ENCODE results near the gene ACADVL.
A peak's percentile ranks its signal among the peaks of the same experiment; 100 is the strongest.

The ACADVL gene

GRCh38 chr17:7233701-7234082 is 14.0 kb downstream of the ACADVL start:
- peak overlapping the region; percentile 93 for H3K4me3 Mint-ChIP-seq
- H3K36me3 Mint-ChIP-seq (ENCODE audit: low read depth) = peaks cover 36% of the 10 kb centered on the region
- H3K4me1 Mint-ChIP-seq (ENCODE audit: low read depth) = peaks cover 47% of the 10 kb centered on the region
- no peaks in the 10 kb centered on the region for H3K27me3 Mint-ChIP-seq (ENCODE audit: low read depth)
- peak overlapping the region; percentile 92 for H3K27ac Mint-ChIP-seq
- H3K9me3 Mint-ChIP-seq = no peaks in the 10 kb centered on the region

DNA sequence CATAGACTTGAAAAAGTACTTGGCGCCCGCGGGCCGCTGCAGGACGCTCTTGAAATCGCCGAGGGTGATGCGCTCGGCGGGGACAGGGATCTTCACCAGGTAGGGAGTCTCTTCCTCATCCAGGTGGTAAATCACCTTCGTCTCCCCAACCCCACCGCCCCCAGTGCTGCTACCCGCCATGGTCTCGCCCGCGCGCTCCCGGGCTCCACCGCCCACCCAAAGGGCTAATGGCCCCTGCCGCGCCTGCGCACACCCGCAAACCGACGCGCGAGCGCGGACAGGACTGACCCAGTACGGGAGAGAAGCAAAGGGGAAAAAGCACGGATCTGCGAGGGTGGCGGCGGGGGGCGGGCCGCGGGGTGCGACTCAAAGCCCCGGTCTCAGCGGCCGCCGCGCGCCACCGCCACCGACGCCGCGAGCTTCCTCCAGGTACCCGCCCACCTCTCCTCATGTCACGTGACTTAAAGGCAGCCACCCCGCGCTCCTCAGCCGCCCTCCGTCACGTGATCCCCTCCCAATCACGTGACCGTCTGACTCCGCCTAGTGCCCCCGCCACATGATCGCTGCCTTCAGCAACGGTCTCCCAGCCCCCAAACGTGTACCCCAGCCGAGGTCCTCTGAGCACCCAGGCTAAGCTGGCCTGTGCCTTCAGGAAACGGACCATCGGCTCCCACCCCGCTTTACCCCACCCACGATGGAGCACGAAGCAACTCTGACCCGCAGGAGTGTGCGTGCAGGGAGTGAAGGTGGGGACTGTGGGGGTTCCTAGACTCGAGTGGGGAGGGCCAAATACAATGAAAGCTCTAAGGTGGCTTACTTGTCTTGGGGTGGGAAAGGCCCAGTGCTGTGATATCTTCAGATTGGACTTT is 14.6 kb downstream of the ACADVL start, which contains the start of gene DVL2:
Gene DVL2, minus strand, starts transcription at position 435 of the 869 bp plus-strand sequence. Its CDS starts 255 bp downstream, at position 180.
- H3K9me3 Mint-ChIP-seq = no peaks in the 10 kb centered on the region
- peaks cover 32% of the 10 kb centered on the region for H3K36me3 Mint-ChIP-seq (ENCODE audit: low read depth)
- peaks cover 46% of the 10 kb centered on the region for H3K4me1 Mint-ChIP-seq (ENCODE audit: low read depth)
- peak within 1 kb of the TSS; percentile 93 for H3K4me3 Mint-ChIP-seq
- H3K27ac Mint-ChIP-seq = peak within 1 kb of the TSS; percentile 92
- no peaks in the 10 kb centered on the region for H3K27me3 Mint-ChIP-seq (ENCODE audit: low read depth)

DNA sequence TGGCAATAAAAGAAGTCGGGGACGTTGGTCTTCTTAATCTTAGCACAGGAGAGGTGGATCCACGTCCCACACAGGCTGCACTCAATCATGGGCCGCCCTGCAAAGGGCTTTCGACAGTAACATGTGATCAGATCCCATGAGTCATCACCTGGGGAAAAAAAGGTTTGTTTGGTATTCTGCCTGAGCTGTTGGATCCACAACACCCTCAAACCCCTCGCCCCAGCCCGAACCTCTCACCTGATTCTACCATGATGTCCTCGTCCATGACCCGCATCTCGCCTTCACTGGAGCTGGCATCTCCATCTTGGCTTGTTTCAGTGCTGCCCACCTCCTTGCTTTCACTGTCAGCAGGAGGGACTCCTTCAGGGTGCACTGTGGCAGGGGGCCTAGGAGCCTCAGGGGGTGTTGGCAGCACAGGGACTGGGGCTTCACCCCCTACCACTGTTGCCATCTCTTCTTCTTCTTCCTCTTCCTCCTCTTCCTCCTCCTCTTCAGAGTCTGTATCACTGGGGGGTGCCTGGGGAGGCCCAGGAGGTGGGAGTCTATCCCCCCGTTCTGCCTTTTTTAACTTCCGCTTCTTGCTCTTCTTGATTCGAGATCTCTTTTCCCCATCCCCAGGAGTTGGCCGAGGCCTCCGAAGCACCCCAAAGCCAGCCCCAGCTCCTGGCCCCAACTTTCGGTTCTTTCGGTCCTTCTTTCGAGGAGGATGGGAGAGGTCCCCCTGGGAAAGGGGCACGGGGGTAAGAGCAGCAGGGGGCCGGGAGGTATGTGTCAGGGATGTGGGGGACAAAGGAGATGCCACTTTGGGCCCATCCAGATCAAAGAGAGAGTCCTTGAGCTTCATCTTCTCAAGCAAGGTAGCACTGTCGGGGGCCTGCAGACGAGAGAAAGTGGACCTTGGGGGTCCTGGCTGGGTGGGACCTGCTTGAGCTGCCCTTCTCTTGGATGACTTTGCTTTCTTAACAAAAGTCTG is 16.2 kb downstream of the ACADVL start:
- Mint-ChIP-seq H3K27ac (peak overlapping the region; percentile 67), H3K36me3 (ENCODE audit: low read depth) (peaks cover 36% of the 10 kb centered on the region), H3K27me3 (ENCODE audit: low read depth) (no peaks in the 10 kb centered on the region), H3K9me3 (no peaks in the 10 kb centered on the region), H3K4me1 (ENCODE audit: low read depth) (peaks cover 60% of the 10 kb centered on the region), H3K4me3 (peak overlapping the region; percentile 61)

DNA sequence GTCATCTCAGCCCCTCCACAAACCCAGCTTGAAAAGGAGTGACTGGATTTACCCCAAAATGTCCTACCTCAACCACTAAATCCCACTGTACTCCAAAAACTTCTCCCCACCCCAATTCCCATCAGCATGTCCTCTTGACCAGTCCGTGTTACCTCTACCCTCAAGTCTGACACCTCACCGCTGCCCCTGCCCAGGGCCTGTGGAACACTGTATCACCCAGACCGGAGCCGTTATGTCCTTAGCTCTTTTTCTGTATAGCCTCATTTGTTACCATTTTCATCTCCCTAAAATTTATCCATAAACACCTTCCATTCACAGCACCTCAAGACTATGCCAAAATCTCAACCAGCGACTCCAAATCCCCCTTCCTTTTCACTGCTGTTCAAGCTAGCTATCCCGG is 17.1 kb downstream of the ACADVL start:
- Mint-ChIP-seq H3K27me3 (ENCODE audit: low read depth) (no peaks in the 10 kb centered on the region), H3K36me3 (ENCODE audit: low read depth) (peaks cover 44% of the 10 kb centered on the region), H3K9me3 (no peaks in the 10 kb centered on the region), H3K4me1 (ENCODE audit: low read depth) (peaks cover 67% of the 10 kb centered on the region), H3K27ac (peak overlapping the region; percentile 96), H3K4me3 (peak overlapping the region; percentile 92)

DNA sequence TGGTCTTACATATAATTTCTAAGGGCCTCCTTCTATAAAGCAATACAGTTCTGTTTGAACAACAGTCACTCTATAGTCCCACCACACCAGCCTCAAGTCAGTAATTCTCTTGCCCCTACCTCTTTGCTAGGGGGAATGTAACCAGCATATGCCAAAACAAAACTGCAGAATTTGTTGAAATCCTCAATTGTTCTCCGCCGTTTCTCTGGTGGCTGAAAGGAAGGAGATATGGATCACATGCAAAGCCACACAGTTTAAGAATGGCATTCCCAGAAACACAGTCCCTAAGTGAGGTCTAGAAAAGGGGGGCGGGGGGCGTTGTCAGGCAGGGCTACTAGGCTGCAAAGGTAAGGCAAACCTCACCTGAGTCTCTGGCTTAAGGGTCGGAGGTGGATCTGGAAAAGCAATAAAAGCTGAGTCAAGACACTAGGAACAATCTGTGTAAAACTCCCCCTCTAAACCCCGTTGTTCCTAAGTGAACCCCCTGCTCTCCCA is 17.6 kb downstream of the ACADVL start:
- no peaks in the 10 kb centered on the region for H3K9me3 Mint-ChIP-seq
- peak overlapping the region; percentile 92 for H3K4me3 Mint-ChIP-seq
- H3K4me1 Mint-ChIP-seq (ENCODE audit: low read depth) = peaks cover 66% of the 10 kb centered on the region
- no peaks in the 10 kb centered on the region for H3K27me3 Mint-ChIP-seq (ENCODE audit: low read depth)
- H3K27ac Mint-ChIP-seq = peak overlapping the region; percentile 96
- peaks cover 48% of the 10 kb centered on the region for H3K36me3 Mint-ChIP-seq (ENCODE audit: low read depth)

DNA sequence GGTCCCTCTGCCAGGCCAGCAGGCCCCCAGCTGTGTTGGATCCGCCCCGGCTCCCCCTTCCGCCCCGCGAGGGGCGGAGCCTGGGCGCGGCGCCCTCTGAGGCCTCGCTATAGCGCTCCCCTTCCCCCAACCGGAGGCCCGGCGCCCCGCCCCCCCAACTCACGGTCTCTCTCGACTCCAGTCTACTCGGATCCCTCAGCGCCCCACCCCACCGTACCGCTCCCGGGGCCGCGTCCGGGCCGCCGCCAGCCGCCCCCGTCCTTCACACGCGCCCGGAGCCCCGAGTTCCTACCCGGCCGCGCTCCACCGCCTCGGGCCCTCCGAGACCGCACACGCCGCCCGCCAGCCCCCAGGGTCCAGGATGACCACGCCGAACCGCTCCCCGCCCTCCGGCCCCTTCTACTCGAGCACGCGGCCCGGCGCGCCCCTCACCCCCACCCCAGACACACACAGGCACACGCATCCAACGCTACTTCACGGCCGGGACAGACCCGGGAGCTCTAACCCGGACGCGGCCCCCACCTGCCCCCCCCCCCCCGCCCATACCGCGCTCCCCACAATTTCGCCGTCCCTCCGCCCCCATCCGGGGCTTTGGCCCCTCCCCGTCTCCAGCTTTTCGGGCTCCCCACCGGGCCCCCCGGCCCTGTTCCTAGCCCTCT is 18.2 kb downstream of the ACADVL start:
- H3K27me3 Mint-ChIP-seq (ENCODE audit: low read depth) = no peaks in the 10 kb centered on the region
- H3K4me3 Mint-ChIP-seq = peak overlapping the region; percentile 92
- peaks cover 63% of the 10 kb centered on the region for H3K4me1 Mint-ChIP-seq (ENCODE audit: low read depth)
- peaks cover 50% of the 10 kb centered on the region for H3K36me3 Mint-ChIP-seq (ENCODE audit: low read depth)
- H3K9me3 Mint-ChIP-seq = no peaks in the 10 kb centered on the region
- H3K27ac Mint-ChIP-seq = peak overlapping the region; percentile 96

DNA sequence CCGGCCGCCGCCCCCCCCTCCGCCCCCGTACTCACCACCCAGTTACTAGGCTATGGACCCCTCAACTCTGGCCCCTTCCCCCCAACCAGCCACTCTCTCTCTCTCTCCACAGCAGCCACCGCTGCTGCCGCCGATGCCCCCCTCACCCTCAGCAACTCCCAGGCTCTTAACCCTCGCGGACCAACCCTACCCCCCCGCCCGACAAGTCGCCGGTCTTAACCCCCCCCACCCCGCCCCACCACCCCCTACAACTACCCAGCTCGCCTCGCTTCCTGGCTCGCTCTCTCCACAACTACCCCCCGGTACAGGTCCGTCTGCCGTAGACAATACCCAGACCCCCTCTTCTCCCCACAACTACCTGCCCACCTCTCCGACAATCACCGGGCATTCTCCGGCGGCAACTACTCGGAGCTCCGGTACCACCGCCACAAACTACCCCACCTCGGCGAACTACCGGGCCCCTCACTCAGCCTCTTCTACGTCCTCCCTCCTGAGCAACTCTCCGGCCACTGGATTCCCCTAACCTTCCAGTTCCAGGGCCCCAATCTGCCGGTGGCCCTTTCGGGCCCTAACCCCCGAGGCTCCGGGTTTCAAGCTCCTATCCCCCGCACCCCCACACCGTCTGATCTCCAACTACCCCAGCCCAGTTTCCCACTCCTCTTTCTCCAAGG is 18.8 kb downstream of the ACADVL start:
- H3K27ac Mint-ChIP-seq = peak overlapping the region; percentile 96
- peaks cover 51% of the 10 kb centered on the region for H3K36me3 Mint-ChIP-seq (ENCODE audit: low read depth)
- peak overlapping the region; percentile 92 for H3K4me3 Mint-ChIP-seq
- no peaks in the 10 kb centered on the region for H3K9me3 Mint-ChIP-seq
- peaks cover 62% of the 10 kb centered on the region for H3K4me1 Mint-ChIP-seq (ENCODE audit: low read depth)
- no peaks in the 10 kb centered on the region for H3K27me3 Mint-ChIP-seq (ENCODE audit: low read depth)

DNA sequence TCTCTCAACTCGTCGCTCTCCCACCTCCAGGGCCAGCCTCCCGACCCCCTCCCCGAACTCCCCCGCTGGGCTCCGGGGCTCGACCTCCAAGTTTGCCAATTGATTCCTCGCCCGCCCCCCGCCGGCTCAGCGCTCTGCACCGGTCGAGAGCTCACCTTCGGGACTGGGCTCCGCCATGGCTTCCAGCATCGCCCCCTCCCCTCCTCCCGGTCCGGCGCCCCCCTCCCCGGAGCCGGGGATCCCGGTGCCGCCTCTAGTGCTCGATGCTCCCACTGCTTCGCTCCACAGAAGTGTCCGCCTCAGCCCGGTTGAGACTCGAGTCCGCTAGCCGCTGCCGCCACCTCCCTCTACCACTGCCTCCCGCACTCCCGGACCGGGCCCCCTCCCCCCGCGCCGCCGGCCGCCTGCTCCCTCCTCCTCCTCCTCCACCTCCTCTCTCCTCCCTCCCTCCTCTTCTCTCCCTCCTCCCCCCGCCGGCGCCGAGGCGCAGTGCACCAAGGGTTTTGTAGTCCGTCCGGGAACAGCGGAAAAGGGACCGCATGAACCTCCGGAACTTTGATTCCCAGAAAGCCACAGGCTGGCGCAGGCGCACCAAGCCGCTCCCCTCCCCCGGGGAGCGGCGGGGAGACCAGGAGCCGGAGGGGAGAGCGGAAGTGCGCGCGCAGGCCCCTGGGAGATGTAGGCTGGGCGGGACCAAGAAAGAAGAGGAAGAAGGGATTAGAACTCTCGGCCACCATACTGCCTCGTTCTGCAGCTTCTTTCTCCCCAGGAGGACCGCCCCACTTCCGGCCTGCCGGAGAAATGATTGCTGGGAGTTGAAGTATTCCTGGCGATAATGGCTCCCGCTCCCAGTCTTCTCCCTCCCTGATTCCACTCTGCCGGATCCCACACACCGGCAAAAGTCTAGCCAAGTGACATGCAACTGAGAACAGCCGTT is 19.6 kb downstream of the ACADVL start, which contains the start of gene PHF23:
Gene PHF23, minus strand, starts transcription at position 367 of the 937 bp plus-strand sequence. Its CDS starts 178 bp downstream, at position 189.
- H3K4me3 Mint-ChIP-seq = peak within 1 kb of the TSS; percentile 92
- H3K27ac Mint-ChIP-seq = peak within 1 kb of the TSS; percentile 96
- no peaks in the 10 kb centered on the region for H3K27me3 Mint-ChIP-seq (ENCODE audit: low read depth)
- peaks cover 53% of the 10 kb centered on the region for H3K36me3 Mint-ChIP-seq (ENCODE audit: low read depth)
- H3K4me1 Mint-ChIP-seq (ENCODE audit: low read depth) = peaks cover 60% of the 10 kb centered on the region
- H3K9me3 Mint-ChIP-seq = no peaks in the 10 kb centered on the region

GRCh38 chr17:7240375-7240774 is 20.6 kb downstream of the ACADVL start:
- Mint-ChIP-seq H3K27ac (peak overlapping the region; percentile 96), H3K4me3 (peak overlapping the region; percentile 92), H3K4me1 (ENCODE audit: low read depth) (peaks cover 52% of the 10 kb centered on the region), H3K27me3 (ENCODE audit: low read depth) (no peaks in the 10 kb centered on the region), H3K9me3 (no peaks in the 10 kb centered on the region), H3K36me3 (ENCODE audit: low read depth) (peaks cover 45% of the 10 kb centered on the region)

GRCh38 chr17:7241090-7241733 is 21.5 kb downstream of the ACADVL start:
- Mint-ChIP-seq H3K27me3 (ENCODE audit: low read depth) (no peaks in the 10 kb centered on the region), H3K9me3 (no peaks in the 10 kb centered on the region), H3K4me3 (peak overlapping the region; percentile 92), H3K36me3 (ENCODE audit: low read depth) (peaks cover 45% of the 10 kb centered on the region), H3K4me1 (ENCODE audit: low read depth) (peaks cover 50% of the 10 kb centered on the region), H3K27ac (peak overlapping the region; percentile 96)

DNA sequence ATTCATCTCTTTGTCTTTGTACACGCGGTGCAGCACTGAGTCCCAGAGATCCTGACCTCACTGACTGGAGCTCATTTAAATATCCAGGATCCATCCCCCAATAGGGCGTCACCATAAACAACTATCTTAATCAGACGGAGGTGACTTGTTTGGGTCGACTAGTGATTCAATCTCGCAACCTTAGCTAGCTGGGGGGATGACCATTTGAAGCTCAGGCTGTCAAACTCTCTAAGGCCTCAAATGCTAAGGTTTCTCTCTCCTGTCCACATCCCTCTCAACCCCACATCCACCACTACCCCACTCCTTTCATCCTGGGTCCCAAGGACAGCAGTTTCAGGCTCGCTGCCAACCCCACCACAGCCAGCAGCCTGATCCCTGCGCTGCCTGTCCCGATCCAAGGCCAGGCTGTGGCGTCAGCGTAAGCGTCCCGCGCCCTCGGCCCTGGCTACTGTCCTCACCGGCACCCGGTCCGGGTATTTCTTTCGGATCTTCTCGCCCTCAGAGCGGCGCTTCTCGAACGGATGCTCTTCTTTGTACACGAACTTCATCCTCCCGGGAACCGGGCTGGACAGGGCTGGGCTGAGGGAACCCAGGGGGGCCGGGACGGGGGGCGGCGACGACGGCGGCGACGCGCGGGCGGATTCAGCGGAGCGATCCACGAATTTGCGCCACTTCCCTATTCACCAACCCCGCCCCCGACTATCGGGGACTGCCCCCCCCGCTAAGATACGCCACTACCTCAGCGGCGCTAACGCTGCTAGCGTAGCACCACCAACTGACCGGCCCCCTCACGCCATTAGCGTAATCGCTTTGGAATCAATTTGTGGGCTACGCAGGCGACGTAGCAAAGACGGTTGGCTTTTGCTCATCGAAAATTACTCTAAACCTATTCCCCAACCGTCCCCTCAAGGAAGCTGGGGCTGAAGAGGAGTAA is 22.3 kb downstream of the ACADVL start, which contains the start of gene GABARAP:
Gene GABARAP, minus strand, starts transcription at position 667 of the 934 bp plus-strand sequence. Its CDS starts 119 bp downstream, at position 548.
- Mint-ChIP-seq H3K9me3 (no peaks in the 10 kb centered on the region), H3K4me1 (ENCODE audit: low read depth) (peaks cover 44% of the 10 kb centered on the region), H3K36me3 (ENCODE audit: low read depth) (peaks cover 48% of the 10 kb centered on the region), H3K27me3 (ENCODE audit: low read depth) (no peaks in the 10 kb centered on the region), H3K27ac (peak within 1 kb of the TSS; percentile 96), H3K4me3 (peak within 1 kb of the TSS; percentile 92)

Measured in T-helper 1 cell treated with Interleukin-12 subunit alpha and Interleukin-12 subunit beta and Interleukin-4 antibody, amounts not matched to agents 30 μg/mL and 1 μg/mL, for 36 hours (primary cell).